Osteocyte (in vitro differentiated cells): ENCODE data around the gene LRRC26. TPM values are rescaled to one million over a fixed set of nuclear protein-coding genes. Genes with fewer than 3 reads are reported as not detected.

ENCODE experiments used
- DNase-seq: peaks from one replicate; pipeline ENCODE4 v3.0.0; 2021; ENCODE audit warnings: mixed read lengths; ENCODE audit not compliant: unreplicated experiment; ENCODE audit errors: extremely low spot score
- H3K27ac Mint-ChIP-seq: one replicate; pipeline ENCODE4 v1.8.0; 2021; ENCODE audit warnings: mild to moderate bottlenecking, mixed read lengths; ENCODE audit not compliant: unreplicated experiment
- H3K27me3 Mint-ChIP-seq: one replicate; pipeline ENCODE4 v1.8.0; 2021; ENCODE audit warnings: mixed read lengths; ENCODE audit not compliant: unreplicated experiment
- H3K36me3 Mint-ChIP-seq: one replicate; pipeline ENCODE4 v1.8.0; 2021; ENCODE audit warnings: mixed read lengths; ENCODE audit not compliant: unreplicated experiment
- H3K4me1 Mint-ChIP-seq: one replicate; pipeline ENCODE4 v1.8.0; 2021; ENCODE audit warnings: mixed read lengths; ENCODE audit not compliant: unreplicated experiment
- H3K4me3 Mint-ChIP-seq: one replicate; pipeline ENCODE4 v1.8.0; 2021; ENCODE audit warnings: mild to moderate bottlenecking, moderate library complexity, mixed read lengths; ENCODE audit not compliant: unreplicated experiment
- H3K9me3 Mint-ChIP-seq: one replicate; pipeline ENCODE4 v1.8.0; 2021; ENCODE audit warnings: mixed read lengths; ENCODE audit not compliant: unreplicated experiment
- CTCF ChIP-seq: fragments of 200-600 bp; sonication (generic); IDR thresholded peaks from 2 replicates; pipeline ENCODE4 v1.5.0; 2021; ENCODE audit warnings: antibody characterized with exemption, mild to moderate bottlenecking, moderate library complexity
- total RNA-seq: library from RNA; stranded (reverse); gene quantifications from 2 replicates; pipeline ENCODE4 v1.2.1, GENCODE V29; 2021

LRRC26 gene
- total RNA-seq, 1 donor from 2014 or later: not detected

- no peak for DNase-seq
- H3K9me3 Mint-ChIP-seq: no peaks in the 10 kb centered on the region
- no peak overlapping the region for H3K4me3 Mint-ChIP-seq
- H3K27ac Mint-ChIP-seq: no peak overlapping the region
- H3K27me3 Mint-ChIP-seq: peaks cover 6% of the 10 kb centered on the region
- no peaks in the 10 kb centered on the region for H3K4me1 Mint-ChIP-seq
- H3K36me3 Mint-ChIP-seq: peaks cover 7% of the 10 kb centered on the region
- no peak for TF ChIP-seq CTCF
These were observed 4.2 kb upstream of the LRRC26 start for GRCh38 chr9:137173796-137174664.

GRCh38 chr9:137172901-137173795 lies 3.3 kb upstream of the LRRC26 start:
- TF ChIP-seq CTCF: no peak
- DNase-seq: no peak
- Mint-ChIP-seq H3K4me3 (no peak overlapping the region), H3K27ac (no peak overlapping the region), H3K36me3 (peaks cover 7% of the 10 kb centered on the region), H3K9me3 (no peaks in the 10 kb centered on the region), H3K4me1 (peaks cover 3% of the 10 kb centered on the region), H3K27me3 (peaks cover 7% of the 10 kb centered on the region)

GRCh38 chr9:137171149-137171900 lies 1.5 kb upstream of the LRRC26 start:
- Mint-ChIP-seq H3K4me3 (no peak overlapping the region), H3K27me3 (peaks cover 12% of the 10 kb centered on the region), H3K4me1 (peaks cover 5% of the 10 kb centered on the region), H3K9me3 (no peaks in the 10 kb centered on the region), H3K36me3 (no peaks in the 10 kb centered on the region), H3K27ac (no peak overlapping the region)
- no peak for DNase-seq
- TF ChIP-seq CTCF: no peak

- H3K9me3 Mint-ChIP-seq: no peaks in the 10 kb centered on the region
- no peak for TF ChIP-seq CTCF
- H3K27ac Mint-ChIP-seq: no peak overlapping the region
- H3K4me3 Mint-ChIP-seq: no peak overlapping the region
- H3K4me1 Mint-ChIP-seq: peaks cover 5% of the 10 kb centered on the region
- no peak for DNase-seq
- H3K36me3 Mint-ChIP-seq: no peaks in the 10 kb centered on the region
- peaks cover 13% of the 10 kb centered on the region for H3K27me3 Mint-ChIP-seq
These were observed 766 bp upstream of the LRRC26 start for GRCh38 chr9:137170486-137171148.
